ENCODE results near the gene LPP.

- TF ChIP-seq CTCF (IDR thresholded peaks at IDR 0.05; ENCODE audit: borderline replicate concordance, extremely low read depth, low read length, poor library complexity, severe bottlenecking) (no peak), EZH2 (IDR thresholded peaks at IDR 0.05; ENCODE audit: borderline replicate concordance, low read depth, low read length, severe bottlenecking) (no peak)
Measured at GRCh38 chr3:188707381-188708288, 553.7 kb downstream of the LPP start.

Measured in DND-41 (cell line).